Stimulated activated CD8-positive, alpha-beta memory T cell treated with anti-CD3 and anti-CD28 coated beads, Interleukin-15, amount 100 ng/mL, for 24 hours (primary cell): Measurements from ENCODE around the gene ERBB3.

Experiments used
- DNase-seq: peaks from one replicate; pipeline ENCODE4 v3.0.0-alpha.2; 2020; ENCODE audit warnings: low read depth

ERBB3 gene

DNA sequence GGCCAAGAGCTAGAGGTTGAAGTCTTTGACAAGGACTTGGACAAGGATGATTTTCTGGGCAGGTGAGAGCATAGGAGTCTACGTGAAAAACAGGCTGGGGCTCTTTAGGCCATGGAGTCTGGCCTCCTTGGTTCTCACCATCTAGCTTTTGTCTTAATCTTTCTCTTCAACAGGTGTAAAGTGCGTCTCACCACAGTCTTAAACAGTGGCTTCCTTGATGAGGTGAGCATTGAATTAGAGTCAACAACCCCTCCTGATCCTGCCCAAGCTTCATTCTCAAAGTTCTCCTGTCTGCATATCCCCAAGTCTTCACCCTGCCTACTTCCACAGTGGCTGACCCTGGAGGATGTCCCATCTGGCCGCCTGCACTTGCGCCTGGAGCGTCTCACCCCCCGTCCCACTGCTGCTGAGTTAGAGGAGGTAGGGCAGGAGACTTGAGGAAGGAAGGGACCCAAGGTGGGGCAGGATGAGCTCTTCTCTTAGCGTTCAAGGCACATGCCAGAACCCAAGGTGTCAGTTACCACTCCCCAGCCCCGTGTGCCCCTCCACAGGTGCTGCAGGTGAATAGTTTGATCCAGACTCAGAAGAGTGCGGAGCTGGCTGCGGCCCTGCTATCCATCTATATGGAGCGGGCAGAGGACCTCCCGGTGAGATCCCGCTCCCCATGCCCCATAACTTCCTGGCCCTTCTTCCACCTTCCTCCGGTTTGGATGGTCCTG, 58.0 kb downstream of the ERBB3 start:
- no peak for DNase-seq

DNA sequence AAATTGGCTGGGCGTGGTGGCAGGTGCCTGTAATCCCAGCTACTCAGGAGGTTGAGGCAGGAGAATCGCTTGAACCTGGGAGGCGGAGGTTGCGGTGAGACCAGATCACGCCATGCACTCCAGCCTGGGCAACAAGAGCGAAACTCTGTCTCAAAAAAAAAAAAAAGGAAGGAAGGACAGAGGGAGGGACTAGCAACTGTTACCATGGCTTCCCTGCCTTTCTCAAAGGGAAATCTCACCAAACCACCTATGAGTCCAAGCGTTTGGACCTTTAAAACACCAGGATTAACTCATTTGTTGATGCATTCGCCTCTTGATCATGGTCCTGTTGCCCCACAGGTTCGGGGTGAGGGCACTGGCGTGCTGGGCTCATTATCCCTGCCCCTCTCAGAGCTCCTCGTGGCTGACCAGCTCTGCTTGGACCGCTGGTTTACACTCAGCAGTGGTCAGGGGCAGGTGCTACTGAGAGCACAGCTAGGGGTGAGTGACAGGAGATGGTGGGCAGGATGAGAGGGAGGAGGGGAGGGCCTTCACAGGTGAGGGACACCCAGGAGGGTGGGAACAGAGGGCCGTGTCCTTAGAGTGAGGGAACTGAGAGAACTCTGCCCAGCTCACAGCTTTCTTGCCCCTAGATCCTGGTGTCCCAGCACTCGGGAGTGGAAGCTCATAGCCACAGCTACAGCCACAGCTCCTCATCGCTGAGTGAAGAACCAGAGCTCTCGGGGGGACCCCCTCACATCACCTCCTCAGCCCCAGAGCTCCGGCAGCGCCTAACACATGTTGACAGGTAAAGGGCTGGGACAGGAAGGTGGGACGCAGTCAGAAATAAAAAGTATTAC, 62.2 kb downstream of the ERBB3 start:
- no peak for DNase-seq

DNA sequence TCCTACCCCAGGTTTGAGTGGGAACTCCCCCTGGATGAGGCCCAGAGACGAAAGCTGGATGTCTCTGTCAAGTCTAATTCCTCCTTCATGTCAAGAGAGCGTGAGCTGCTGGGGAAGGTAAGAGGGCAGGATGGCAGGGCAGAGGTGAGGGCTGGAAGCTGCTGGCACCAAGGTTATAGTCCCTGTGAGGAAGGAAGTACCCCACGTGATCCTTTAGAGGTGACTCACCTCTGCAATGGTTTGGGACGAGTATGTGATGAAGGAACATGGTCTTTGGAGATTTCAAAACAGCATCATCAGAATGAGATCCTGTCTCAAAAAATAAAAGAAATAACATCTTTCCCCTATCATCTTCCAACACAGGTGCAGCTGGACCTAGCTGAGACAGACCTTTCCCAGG, 63.3 kb downstream of the ERBB3 start:
- DNase-seq, result no peak

DNA sequence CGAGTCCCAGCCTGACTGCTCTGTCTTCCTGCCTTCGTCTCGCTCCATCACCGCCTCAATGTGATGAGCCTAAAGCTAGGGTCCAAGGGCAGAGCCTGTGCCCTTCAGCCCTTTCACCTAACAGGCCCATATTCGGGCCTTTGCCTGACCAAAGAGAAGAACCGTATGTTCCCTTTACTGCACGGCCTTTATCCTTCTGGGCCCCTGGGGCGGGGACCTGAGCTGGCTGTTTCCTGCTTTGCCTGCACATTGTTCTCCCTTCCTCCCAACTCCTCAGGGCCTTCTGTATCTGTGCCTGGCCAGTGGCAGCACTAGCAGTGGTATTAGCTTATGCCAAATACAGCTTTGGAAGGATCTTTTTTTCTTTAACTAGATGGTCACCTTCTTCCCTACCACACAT, 63.9 kb downstream of the ERBB3 start:
- DNase-seq, result no peak

DNA sequence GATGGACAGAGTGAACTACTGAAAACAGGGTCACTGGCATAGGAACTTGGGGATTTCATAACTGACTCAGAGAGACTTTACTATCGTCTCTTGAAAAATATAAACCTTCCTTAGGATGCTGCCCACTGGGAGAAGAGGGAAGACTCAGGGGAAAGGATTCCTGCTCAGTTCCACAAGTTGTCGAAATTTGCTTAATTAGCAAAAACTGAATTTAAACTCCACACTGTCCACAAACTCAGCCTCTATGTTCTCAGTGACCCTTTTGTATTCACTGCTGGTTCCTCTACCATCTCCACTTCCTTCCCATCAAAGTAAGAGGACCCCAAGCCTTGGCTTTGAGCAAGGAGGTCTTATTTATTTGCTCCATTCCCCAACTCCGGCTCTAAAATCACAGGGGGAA, 65.3 kb downstream of the ERBB3 start:
- DNase-seq, result no peak

DNA sequence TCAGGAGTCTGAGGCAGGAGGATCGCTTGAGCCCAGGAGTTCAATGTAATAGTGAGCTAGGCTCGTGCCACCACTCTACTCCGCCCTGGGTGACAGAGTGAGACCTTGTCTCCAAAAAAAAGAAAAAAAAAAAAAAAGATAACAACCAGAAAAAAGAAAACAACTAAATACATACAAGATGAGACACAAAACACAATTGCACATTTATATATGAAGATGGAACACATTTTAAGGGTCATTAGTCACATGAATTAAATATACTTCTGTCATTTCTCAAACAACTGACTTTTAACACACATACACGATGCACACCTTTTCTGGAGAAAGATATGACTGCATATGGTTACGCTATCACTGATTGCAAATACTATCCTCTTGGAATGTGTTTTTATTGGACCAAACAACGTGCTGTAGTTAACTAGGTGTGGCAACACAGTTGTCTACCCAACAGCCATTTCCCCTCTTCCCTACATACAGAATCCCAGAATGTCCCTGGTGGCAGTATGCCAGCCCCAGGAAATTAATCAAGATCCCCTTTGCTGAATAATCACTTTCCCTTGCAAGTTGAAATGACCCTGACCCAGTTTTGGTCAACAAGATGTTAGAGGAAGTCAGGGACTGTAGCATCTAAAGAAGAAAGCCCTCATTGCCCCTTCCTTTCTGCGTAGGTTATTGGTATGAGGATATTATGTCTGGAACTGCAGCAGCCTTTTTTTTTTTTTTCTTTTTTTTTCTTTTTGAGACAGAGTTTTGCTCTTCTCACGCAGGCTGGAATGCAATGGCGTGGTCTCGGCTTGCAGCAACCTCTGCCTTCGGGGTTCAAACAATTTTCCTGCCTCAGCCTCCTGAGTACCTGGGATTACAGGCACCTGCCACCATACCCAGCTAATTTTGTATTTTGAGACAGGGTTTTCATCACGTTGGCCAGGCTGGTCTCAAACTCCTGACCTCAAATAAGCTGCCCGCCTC, 66.8 kb downstream of the ERBB3 start:
- no peak for DNase-seq

DNA sequence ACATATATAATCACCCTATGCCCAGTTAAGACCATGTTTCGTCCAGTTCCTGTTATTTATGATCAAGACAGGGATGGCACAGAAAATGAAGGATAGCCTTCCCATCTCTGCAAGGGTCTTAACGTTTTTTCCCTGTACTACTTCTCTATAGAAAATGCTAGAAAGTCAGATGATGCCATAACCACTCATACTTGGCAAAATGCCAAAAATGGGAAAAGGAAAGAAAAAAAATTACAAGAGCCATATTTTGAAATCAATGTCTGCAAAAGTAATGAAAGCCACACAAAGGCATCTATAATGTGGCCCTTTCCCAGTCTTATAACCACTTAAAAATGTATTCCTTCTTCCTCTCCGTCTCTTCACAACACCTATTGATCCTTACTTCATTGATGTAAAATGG, 70.6 kb downstream of the ERBB3 start:
- DNase-seq, result no peak

DNA sequence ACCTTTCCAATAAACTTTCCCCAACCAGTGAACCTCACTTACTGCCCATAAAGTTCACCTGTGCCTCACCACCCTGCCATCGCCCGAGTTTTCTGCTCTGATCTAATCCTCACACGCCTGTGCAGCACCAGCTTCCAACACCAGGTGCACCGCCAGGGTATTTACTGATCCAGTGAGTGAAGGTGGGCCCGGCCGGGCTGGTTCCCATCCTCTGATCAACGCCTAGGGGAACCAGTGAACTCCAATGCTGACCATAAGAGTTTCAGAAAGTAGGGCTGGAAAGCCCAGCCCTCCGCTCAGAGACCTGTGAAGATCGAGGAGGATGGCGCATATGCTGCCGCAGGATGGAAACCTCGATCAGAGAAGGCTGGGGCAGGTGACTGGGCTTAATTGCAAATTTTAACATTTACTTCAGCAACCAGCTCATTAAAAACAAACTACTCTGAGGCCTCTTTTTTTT, 71.7 kb downstream of the ERBB3 start:
- peak; percentile 35 for DNase-seq

DNA sequence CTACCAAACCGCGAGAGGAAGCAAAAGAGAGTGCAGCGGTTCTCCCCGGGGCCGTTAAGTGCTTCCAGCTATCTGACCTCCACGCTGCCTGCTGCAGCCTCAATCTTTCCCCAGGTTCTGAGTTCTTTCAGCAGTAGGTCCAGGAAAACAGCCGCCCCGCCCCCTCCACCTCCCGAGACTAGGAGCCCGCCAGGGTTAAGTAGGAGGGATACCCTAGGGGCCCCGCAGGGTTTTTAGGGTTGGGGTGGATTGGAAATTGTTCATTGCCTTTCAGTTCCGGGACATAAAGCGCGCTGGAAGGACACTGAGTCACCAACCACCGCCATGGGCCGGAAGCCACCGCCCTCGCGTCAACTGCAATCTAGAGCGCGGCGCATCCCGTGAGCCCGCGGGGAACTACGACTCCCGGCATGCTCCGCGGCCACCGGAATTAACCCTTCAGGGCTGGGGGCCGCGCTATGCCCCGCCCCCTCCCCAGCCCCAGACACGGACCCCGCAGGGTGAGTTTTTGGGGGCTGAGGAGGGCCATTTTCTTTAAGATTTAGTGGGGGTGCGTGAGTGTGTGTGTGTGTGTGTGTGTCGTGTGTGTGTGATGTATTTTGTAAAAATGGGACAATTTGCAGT, 72.3 kb downstream of the ERBB3 start, which contains the start of gene MYL6B:
Gene MYL6B (plus strand): TSS at position 456 of the 624 bp plus-strand sequence. CDS start 1,332 bp downstream, outside the sequence.
- DNase-seq, result peak; percentile 80
